Right lobe of liver (tissue), 6 donors: Measurements from ENCODE around the gene ADPRHL1. TPM values are rescaled to one million over a fixed set of nuclear protein-coding genes. Genes with fewer than 3 reads are reported as not detected.
A peak's percentile ranks its signal among the peaks of the same experiment; 100 is the strongest.
"Not testable (repeated sequence)": the region's sequence is repeated elsewhere in the genome, so short reads cannot be mapped to it uniquely, and the experiment has no call there.

Experiments used
- ATAC-seq, 4 donors: fragments of 200-7000 bp; cut with Tn5 transposase; one replicate each; pipeline ENCODE4 v1.9.1; 2020; ENCODE audit warnings: mild to moderate bottlenecking in 4 of 4, moderate library complexity in 4 of 4
- DNase-seq, 3 donors: peaks; one replicate each; pipeline ENCODE4 v3.0.0-alpha.2; 2020
- H3K27ac ChIP-seq, 3 donors: fragments of 200-600 bp; one replicate each; pipeline ENCODE4 v1.8.0; 2022
- H3K27me3 ChIP-seq, 2 donors: fragments of 200-600 bp; one replicate each; pipeline ENCODE4 v1.8.0; 2022
- H3K36me3 ChIP-seq, 4 donors: fragments of 200-600 bp; sonication (generic) in 1 of 4; one replicate each; pipeline versions ENCODE4 v1.5.1 to v1.8.0; 2017 to 2022; ENCODE audit warnings: control low read depth in 1 of 4
- H3K4me1 ChIP-seq, 4 donors: fragments of 200-600 bp; sonication (generic) in 1 of 4; one replicate each; pipeline versions ENCODE4 v1.5.1 to v1.8.0; 2017 to 2022; ENCODE audit warnings: control low read depth in 1 of 4
- H3K4me3 ChIP-seq, 3 donors: fragments of 200-600 bp; one replicate each; pipeline ENCODE4 v1.8.0; 2022
- H3K9me3 ChIP-seq, 4 donors: fragments of 200-600 bp; sonication (generic) in 1 of 4; one replicate each; pipeline versions ENCODE4 v1.5.1 to v1.8.0; 2017 to 2022; ENCODE audit warnings: control low read depth in 1 of 4
- POLR2A ChIP-seq: fragments of 450-650 bp; IDR thresholded peaks from one replicate; pipeline ENCODE4 v1.6.1; 2017; ENCODE audit warnings: antibody characterized with exemption, mild to moderate bottlenecking
- WGBS: methylation state at CpG from one replicate; pipeline ENCODE4 v1.1.6; 2018; ENCODE audit warnings: low coverage, low lambda C conversion rate; ENCODE audit not compliant: insufficient coverage; ENCODE audit errors: missing lambda C conversion rate; 5-methylcytosine and 5-hydroxymethylcytosine counted together
- intact Hi-C, 2 donors: fragments of 100-400 bp; cut with DNase I; formaldehyde crosslinking; loops; one replicate each; pipeline versions ENCODE4 v1.11.2 to v1.14.1; 2022
- total RNA-seq, 6 experiments: library from RNA; depleted of rRNA in 2 of 6; stranded (reverse); fragments of >200 nt in 2 of 6; fragmentation: NEBNext Ultra II Directional in 3 of 6; extraction: Animal tissue kit (Norgen Biotek cat#: 25700) in 3 of 6; gene quantifications; one replicate each; pipeline versions ENCODE4 v1.1.0 to v1.2.4, GENCODE V29; 2016 to 2023
- TF ChIP-seq, protein P1 (sequence below), 4 donors: fragments of 200-600 bp in 3 of 4; fragments of 450-650 bp in 1 of 4; IDR thresholded peaks; one replicate each; pipeline versions ENCODE4 v1.5.1 to v1.8.0; 2016 to 2022; ENCODE audit warnings: antibody characterized with exemption in 4 of 4, mild to moderate bottlenecking in 2 of 4
- donor health status: DM: no; HTN: yes; CAD: no.
- donor health status: DM: no; HTN: no; CAD: no.
- donor health status: DM: no; HTN: no; CAD: no.
- donor health status: DM: no; HTN: yes; CAD: no.
- donor health status: DM: no; HTN: yes; CAD: no.

Gene ADPRHL1
- total RNA-seq, 6 experiments from 2014 or later, result 0.37 to 1.7 (median 1.1) TPM

DNA sequence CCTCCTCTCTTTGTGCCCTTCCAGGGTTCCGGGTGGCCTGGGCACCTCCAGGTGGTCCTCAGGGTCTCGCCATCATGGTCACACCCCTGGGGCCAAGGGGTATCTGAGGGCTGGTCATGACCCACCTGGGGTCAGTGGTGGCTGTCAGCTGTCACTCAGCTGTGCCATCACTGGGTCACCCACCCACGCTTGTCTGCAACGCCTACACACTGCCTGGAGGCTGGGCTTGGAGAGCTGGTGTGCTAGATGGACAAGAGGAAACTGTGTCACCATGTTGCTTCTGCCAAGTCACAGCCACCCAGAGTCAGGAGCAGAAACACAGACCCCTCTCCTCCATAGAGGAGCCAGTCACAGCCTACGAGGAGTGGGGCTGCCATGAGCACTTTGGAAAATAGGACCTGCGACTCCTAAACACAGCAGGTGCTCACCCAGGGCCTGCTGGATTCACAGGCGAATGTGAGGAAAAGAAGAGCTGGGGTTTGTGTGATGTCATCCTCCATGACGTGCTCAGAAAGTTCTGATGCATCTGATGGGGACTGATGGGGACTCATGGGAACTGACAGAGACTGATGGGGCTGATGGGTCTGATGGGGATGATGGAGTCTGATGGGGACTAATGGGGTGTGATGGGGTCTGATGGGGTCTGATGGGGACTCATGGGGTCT lies 78.6 kb downstream of the ADPRHL1 start:
- ATAC-seq (no peak), DNase-seq (peak in 1 of 3 donors; percentile 45)
- no peak overlapping the region for H3K4me3 ChIP-seq
- peaks cover 0 to 14% (median 6%) of the 10 kb centered on the region in 4 donors for H3K4me1 ChIP-seq
- no peaks in the 10 kb centered on the region for H3K27me3 ChIP-seq
- intact Hi-C loops, result loop anchor here in 1 of 2 donors (10.0 kb wide), 1 partner anchor 90 kb away; no protein-coding TSS in a partner anchor
- TF ChIP-seq, protein P1, sequence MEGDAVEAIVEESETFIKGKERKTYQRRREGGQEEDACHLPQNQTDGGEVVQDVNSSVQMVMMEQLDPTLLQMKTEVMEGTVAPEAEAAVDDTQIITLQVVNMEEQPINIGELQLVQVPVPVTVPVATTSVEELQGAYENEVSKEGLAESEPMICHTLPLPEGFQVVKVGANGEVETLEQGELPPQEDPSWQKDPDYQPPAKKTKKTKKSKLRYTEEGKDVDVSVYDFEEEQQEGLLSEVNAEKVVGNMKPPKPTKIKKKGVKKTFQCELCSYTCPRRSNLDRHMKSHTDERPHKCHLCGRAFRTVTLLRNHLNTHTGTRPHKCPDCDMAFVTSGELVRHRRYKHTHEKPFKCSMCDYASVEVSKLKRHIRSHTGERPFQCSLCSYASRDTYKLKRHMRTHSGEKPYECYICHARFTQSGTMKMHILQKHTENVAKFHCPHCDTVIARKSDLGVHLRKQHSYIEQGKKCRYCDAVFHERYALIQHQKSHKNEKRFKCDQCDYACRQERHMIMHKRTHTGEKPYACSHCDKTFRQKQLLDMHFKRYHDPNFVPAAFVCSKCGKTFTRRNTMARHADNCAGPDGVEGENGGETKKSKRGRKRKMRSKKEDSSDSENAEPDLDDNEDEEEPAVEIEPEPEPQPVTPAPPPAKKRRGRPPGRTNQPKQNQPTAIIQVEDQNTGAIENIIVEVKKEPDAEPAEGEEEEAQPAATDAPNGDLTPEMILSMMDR (IDR thresholded peaks at IDR 0.05), result no peak
- TF ChIP-seq POLR2A, result no peak
- 72% methylated on average over 3 of the region's 8 CpGs for WGBS
- no peak overlapping the region for H3K27ac ChIP-seq
- no peaks in the 10 kb centered on the region for H3K36me3 ChIP-seq
- no peaks in the 10 kb centered on the region for H3K9me3 ChIP-seq

DNA sequence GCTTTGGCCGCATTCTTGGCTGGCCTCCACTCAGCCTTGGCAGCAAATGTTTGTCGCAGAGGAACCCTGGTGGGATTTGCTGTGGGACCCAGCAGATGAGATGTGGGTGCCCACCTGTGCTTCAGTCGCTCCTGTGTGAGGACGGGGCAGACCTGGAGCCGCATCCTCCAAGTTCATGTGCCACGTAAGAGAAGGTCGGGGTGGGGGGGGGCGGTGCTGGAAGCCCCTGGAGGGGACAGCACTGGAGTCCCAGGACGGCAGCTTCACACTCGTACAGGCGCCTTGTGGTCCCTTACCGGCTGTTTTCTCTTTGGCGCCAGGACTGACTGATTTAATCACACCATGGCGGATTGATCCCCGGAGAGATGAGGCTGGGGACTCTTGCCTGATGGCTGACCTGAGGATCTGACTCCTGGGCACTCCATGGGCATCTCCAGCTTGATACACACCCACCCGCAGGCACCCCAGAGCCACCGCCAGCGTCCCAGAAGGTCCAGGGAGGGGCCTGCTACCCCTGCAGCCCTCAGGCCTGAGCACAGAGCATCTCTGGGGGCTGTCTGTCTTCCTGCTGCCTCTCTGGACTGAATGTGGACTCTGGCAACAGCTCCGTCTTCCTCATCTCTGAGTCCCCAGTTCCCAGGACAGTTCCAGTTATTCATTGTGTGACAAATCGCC lies 79.3 kb downstream of the ADPRHL1 start:
- Histone ChIP-seq H3K36me3 (no peaks in the 10 kb centered on the region), H3K27me3 (no peaks in the 10 kb centered on the region), H3K4me3 (no peak overlapping the region), H3K9me3 (no peaks in the 10 kb centered on the region), H3K4me1 (peaks cover 0 to 7% (median 2%) of the 10 kb centered on the region in 4 donors), H3K27ac (no peak overlapping the region)
- ATAC-seq (no peak), DNase-seq (peak in 1 of 3 donors; percentile 34)
- intact Hi-C loops, result loop anchor here in 1 of 2 donors (10.0 kb wide), 1 partner anchor 89 kb away; no protein-coding TSS in a partner anchor
- TF ChIP-seq, protein P1 (IDR thresholded peaks at IDR 0.05), result no peak
- TF ChIP-seq POLR2A, result no peak
- 70% methylated on average over 2 of the region's 20 CpGs for WGBS

DNA sequence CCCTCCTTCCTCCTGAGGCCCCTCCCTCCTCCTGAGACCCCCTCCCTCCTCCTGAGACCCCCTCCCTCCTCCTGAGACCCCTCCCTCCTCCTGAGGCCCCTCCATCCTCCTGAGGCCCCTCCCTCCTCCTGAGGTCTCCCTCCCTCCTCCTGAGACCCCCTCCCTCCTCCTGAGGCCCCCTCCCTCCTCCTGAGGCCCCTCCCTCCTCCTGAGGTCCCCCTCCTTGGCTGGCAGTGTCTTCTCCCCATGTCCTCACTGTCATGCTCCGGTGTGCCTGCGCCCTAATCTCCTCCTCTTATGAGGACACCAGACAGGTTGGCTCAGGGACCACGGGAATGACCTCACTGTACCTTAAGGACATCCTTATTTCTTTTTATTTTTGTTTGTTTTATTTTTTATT lies 81.6 kb downstream of the ADPRHL1 start:
- H3K4me3 ChIP-seq, H3K4me1 ChIP-seq, H3K27ac ChIP-seq, H3K27me3 ChIP-seq, H3K9me3 ChIP-seq, H3K36me3 ChIP-seq, ATAC-seq: not testable (repeated sequence)
- intact Hi-C loops, result loop anchor here in 1 of 2 donors (10.0 kb wide), 1 partner anchor 87 kb away; no protein-coding TSS in a partner anchor
- peak in 1 of 3 donors; percentile 29 for DNase-seq
- 82% methylated on average over 3 of the region's 3 CpGs for WGBS

DNA sequence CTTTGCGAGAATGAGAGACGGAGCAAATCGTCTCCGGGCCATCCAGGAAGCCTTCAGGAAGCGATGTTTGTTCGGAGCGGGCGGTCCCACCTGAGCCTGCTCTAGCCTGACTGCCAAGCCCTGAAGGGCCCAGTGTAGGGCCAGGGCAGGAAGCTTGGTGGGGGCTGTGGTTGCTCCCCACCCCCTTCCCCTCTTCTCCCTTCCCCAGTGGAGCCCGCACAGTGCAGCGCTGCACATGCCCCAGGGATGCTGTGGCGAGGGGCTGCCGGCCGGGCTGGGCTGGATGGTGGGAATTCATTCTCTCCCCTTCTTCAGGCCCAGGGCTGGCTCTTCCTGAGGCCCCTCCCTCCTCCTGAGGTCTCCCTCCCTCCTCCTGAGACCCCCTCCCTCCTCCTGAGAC lies 82.2 kb downstream of the ADPRHL1 start:
- Histone ChIP-seq H3K27ac (no peak overlapping the region), H3K9me3 (no peaks in the 10 kb centered on the region), H3K4me1 (no peaks in the 10 kb centered on the region), H3K4me3 (no peak overlapping the region), H3K27me3 (no peaks in the 10 kb centered on the region), H3K36me3 (no peaks in the 10 kb centered on the region)
- WGBS, result 100% methylated on average over 2 of the region's 13 CpGs
- TF ChIP-seq POLR2A, result no peak
- TF ChIP-seq, protein P1 (IDR thresholded peaks at IDR 0.05), result no peak
- intact Hi-C loops, result loop anchor here in 1 of 2 donors (10.0 kb wide), 1 partner anchor 86 kb away; no protein-coding TSS in a partner anchor
- ATAC-seq (no peak), DNase-seq (peak in 1 of 3 donors; percentile 37)

DNA sequence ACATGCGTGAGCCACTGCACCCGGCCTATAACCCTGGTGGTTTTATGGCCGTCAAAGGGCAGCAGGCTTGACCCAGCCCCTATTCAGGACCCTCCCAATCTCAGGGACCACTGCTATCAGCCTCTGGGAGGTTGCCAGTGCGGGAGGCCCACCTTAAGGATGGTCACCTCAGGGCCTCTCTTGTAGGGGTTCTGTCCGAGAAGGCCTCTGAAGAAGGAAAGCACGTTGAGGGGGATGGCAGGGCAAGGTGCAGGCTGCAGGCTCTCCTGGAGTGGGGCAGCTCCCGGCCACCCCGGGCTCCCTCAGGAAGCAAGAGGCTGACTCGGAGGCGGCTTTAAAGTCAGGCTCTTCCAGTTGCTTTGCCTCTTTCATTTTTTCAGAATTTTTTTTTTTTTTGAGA lies 83.4 kb downstream of the ADPRHL1 start:
- 81% methylated on average over 7 of the region's 10 CpGs for WGBS
- H3K4me1 ChIP-seq, result no peaks in the 10 kb centered on the region
- no peaks in the 10 kb centered on the region for H3K9me3 ChIP-seq
- ATAC-seq, result no peak
- intact Hi-C loops, result loop anchor here in 1 of 2 donors (10.0 kb wide), 1 partner anchor 85 kb away; no protein-coding TSS in a partner anchor
- H3K36me3 ChIP-seq, result no peaks in the 10 kb centered on the region
- no peak for TF ChIP-seq POLR2A
- TF ChIP-seq, protein P1 (IDR thresholded peaks at IDR 0.05), result no peak
- no peak for DNase-seq
- no peak overlapping the region for H3K4me3 ChIP-seq
- no peaks in the 10 kb centered on the region for H3K27me3 ChIP-seq
- no peak overlapping the region for H3K27ac ChIP-seq
